ENCODE results near the gene TRABD2B. TPM values are rescaled to one million over a fixed set of nuclear protein-coding genes. Genes with fewer than 3 reads are reported as not detected.

The TRABD2B gene
- total RNA-seq, 1 donor from 2014 or later: 1.8 TPM

DNA sequence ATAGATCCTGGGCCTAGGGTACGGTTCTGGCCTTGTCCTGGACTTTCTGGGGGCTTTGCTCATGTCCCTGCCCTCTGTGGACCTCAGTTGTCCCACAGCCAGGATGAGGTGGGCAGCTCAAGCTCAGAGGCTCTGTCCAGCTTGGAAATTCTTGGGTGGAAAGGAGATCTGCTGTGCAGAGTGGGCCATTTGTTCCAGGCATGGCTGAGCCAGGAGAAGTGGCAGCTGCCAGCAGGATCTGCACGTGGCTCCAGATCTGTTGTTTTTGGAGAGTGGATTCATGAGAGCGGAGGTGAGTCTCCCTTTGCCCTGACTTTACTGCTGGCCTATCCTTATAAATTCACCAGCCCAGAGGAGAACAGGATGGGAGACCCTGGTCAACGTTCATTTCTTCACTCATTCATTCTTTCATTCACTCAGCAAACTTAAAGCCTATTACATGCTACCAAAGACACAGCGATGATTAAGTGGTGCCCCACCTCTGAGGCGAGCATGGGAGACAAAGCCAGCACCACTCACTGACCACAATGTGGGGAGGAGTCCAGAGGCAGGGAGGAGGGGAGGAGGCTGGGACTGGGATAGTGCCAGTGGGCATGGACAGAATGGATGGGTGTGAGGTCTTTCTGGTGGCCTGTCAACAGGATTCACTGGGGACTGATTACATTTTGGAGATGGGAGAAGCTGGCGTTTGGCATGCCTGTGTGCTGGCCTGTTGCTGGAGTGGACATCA is 205.1 kb downstream of the TRABD2B start:
- Histone ChIP-seq H3K27ac (no peak overlapping the region), H3K4me3 (no peak overlapping the region), H3K36me3 (no peaks in the 10 kb centered on the region), H3K27me3 (ENCODE audit: low read depth) (no peaks in the 10 kb centered on the region), H3K4me1 (no peaks in the 10 kb centered on the region), H3K9me3 (no peaks in the 10 kb centered on the region)
- intact Hi-C loops (cut with DNase I): no loop called here
- TF ChIP-seq CTCF (IDR thresholded peaks at IDR 0.05): no peak
- DNase-seq (no peak), ATAC-seq (no peak)

DNA sequence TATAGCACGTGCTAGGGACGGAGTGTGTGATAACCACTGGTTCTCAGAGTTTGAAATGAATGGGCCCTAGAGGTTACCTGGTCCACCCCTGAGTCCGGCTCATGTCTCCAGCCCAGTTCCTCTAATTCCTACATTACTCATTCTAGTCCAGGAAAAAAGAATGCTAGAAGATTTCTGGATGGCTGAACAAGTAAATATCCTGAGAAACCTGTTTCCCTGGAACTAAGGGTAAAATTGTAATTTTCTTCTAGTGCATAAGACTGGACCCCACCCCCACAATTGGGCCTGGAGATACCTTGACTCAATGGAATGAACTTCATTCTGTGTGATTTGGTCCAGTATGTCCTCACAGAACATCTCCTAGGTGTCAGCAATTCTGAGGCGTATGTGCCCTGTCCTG is 208.4 kb downstream of the TRABD2B start:
- intact Hi-C loops (cut with DNase I): no loop called here
- H3K27ac ChIP-seq: no peak overlapping the region
- H3K4me3 ChIP-seq: no peak overlapping the region
- no peaks in the 10 kb centered on the region for H3K36me3 ChIP-seq
- H3K4me1 ChIP-seq: peaks cover 17% of the 10 kb centered on the region
- no peak for TF ChIP-seq CTCF (IDR thresholded peaks at IDR 0.05)
- DNase-seq (no peak), ATAC-seq (no peak)
- H3K9me3 ChIP-seq: no peaks in the 10 kb centered on the region
- H3K27me3 ChIP-seq (ENCODE audit: low read depth): no peaks in the 10 kb centered on the region

- Histone ChIP-seq H3K36me3 (no peaks in the 10 kb centered on the region), H3K27ac (no peak overlapping the region), H3K4me1 (peaks cover 17% of the 10 kb centered on the region), H3K4me3 (no peak overlapping the region), H3K9me3 (no peaks in the 10 kb centered on the region), H3K27me3 (ENCODE audit: low read depth) (no peaks in the 10 kb centered on the region)
- no peak for DNase-seq
- ATAC-seq: no peak
- intact Hi-C loops (cut with DNase I): no loop called here
- TF ChIP-seq CTCF (IDR thresholded peaks at IDR 0.05): no peak
Observed at GRCh38 chr1:47787560-47787959, 209.6 kb downstream of the TRABD2B start.

DNA sequence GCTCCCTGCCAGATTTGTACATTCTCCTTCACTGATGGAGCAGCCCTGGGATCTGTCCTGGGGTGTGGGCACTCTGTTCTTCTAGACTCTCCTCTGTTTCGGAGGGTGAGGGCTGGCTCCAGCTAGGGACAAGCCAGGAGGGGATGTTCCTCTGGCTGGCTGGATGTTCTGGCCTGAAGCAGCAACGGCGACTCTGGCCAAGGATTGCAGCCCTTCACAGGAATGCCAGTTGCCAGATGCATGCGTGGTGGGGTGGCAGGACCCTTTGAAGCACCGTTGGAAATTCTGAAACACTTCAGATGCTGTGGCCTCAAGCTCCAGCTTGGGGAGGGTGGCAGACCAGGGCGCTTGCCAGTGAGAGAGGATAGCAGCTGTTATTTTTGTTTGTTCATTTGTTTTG is 210.9 kb downstream of the TRABD2B start:
- Histone ChIP-seq H3K27me3 (ENCODE audit: low read depth) (no peaks in the 10 kb centered on the region), H3K27ac (no peak overlapping the region), H3K36me3 (no peaks in the 10 kb centered on the region), H3K4me1 (peaks cover 17% of the 10 kb centered on the region), H3K4me3 (no peak overlapping the region), H3K9me3 (no peaks in the 10 kb centered on the region)
- TF ChIP-seq CTCF (IDR thresholded peaks at IDR 0.05): no peak
- ATAC-seq: no peak
- DNase-seq: no peak
- intact Hi-C loops (cut with DNase I): no loop called here

- Histone ChIP-seq H3K27ac (no peak overlapping the region), H3K36me3 (no peaks in the 10 kb centered on the region), H3K9me3 (no peaks in the 10 kb centered on the region), H3K4me3 (no peak overlapping the region), H3K27me3 (ENCODE audit: low read depth) (no peaks in the 10 kb centered on the region), H3K4me1 (peaks cover 17% of the 10 kb centered on the region)
- peak in 1 of 2 donors; percentile 24 for ATAC-seq
- no peak for DNase-seq
- TF ChIP-seq CTCF (IDR thresholded peaks at IDR 0.05): peak; percentile 14
- intact Hi-C loops (cut with DNase I): no loop called here
Observed at GRCh38 chr1:47785561-47786271, 211.5 kb downstream of the TRABD2B start.

All from lower lobe of right lung (tissue), 2 donors.